Measurements from ENCODE around the gene FEZ2. TPM values are rescaled to one million over a fixed set of nuclear protein-coding genes. Genes with fewer than 3 reads are reported as not detected.

Gene FEZ2
- total RNA-seq, 1 experiment from 2014 or later = 51.1 TPM

DNA sequence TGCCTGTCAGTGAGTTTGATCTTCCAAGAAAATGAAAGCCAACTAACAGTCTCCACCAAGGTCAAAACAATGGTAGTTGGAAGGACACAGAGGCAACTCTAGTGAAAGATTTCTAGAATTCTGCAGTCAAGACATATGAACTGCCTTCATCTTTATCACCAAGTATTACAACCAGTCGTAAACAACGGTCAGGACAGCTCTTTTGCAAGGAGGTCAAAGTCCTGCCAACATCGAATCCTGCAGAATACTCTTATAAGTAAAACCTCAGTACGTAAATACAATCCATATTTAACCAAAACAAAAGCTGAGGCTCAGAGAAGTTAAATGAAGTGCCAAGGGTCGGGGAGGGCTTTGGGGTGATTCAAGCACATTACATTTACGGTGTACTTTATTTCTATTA, 3.1 kb downstream of the FEZ2 start:
- intact Hi-C loops (cut with micrococcal nuclease; ENCODE audit: unreplicated experiment) (no loop called here), in situ Hi-C loops (cut with HindIII; ENCODE audit: low pct_unique_long_range_greater_than_20kb, low sequenced_read_pairs) (no loop called here)
- DNase-seq (ENCODE audit: low read depth, low spot score) (no peak), ATAC-seq (no peak)
- H3K27me3 ChIP-seq (ENCODE audit: control insufficient read depth, insufficient read depth, low read length) = no peaks in the 10 kb centered on the region
- CTCF ChIA-PET = no interaction called here
- no TSS peak for BruUV-seq (replicated peaks)
- POLR2A ChIA-PET = no interaction called here
- H3K36me3 ChIP-seq (ENCODE audit: control insufficient read depth, insufficient read depth, low read length) = peaks cover 7% of the 10 kb centered on the region
- H3K4me1 ChIP-seq (ENCODE audit: control insufficient read depth, insufficient read depth, low read length) = peaks cover 21% of the 10 kb centered on the region
- peaks cover 3% of the 10 kb centered on the region; the same call in 1 of the 2 replicates for H3K9me3 ChIP-seq (ENCODE audit: control insufficient read depth, insufficient read depth, low read depth, low read length)
- H3K4me3 ChIP-seq (ENCODE audit: low read depth in 2 of 2, low read length in 2 of 2) = no peak overlapping the region
- no peak for TF ChIP-seq SIN3A (IDR thresholded peaks at IDR 0.05; ENCODE audit: borderline replicate concordance, insufficient read depth, low read depth, low read length)
- no peak for TF ChIP-seq REST (IDR thresholded peaks at IDR 0.05; ENCODE audit: insufficient read depth in 1 of 2, low read depth in 2 of 2, low read length in 1 of 2)
- TF ChIP-seq POLR2AphosphoS5 (IDR thresholded peaks at IDR 0.05; ENCODE audit: low read depth, low read length) = no peak
- no peak for TF ChIP-seq TCF7L2 (IDR thresholded peaks at IDR 0.05; ENCODE audit: low read depth, low read length)
- TF ChIP-seq, protein P1, sequence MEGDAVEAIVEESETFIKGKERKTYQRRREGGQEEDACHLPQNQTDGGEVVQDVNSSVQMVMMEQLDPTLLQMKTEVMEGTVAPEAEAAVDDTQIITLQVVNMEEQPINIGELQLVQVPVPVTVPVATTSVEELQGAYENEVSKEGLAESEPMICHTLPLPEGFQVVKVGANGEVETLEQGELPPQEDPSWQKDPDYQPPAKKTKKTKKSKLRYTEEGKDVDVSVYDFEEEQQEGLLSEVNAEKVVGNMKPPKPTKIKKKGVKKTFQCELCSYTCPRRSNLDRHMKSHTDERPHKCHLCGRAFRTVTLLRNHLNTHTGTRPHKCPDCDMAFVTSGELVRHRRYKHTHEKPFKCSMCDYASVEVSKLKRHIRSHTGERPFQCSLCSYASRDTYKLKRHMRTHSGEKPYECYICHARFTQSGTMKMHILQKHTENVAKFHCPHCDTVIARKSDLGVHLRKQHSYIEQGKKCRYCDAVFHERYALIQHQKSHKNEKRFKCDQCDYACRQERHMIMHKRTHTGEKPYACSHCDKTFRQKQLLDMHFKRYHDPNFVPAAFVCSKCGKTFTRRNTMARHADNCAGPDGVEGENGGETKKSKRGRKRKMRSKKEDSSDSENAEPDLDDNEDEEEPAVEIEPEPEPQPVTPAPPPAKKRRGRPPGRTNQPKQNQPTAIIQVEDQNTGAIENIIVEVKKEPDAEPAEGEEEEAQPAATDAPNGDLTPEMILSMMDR (IDR thresholded peaks at IDR 0.05) = no peak
- H3K27ac ChIP-seq (ENCODE audit: low read length) = peak overlapping the region; percentile 35; the same call in 1 of the 2 replicates

DNA sequence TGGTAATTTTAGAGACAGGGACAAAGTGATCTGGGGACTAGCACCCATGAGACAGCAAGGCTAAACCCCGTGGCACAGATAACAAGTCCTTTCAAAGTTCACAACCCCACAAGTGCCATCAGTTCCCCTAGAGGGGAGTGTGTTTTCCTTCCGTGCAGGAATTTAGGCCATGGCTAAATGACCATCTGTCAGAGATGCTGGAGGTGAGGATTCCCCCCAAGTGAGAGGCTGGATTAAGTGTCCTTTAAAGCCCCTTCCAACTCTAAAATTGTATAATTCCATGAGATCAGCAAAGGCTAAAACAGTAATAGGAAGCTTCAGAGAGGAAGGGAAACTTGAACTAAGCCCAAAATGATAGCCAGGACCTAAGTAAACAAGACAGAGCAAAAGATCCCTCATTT, 8.7 kb downstream of the FEZ2 start:
- intact Hi-C loops (cut with micrococcal nuclease; ENCODE audit: unreplicated experiment) = no loop called here
- in situ Hi-C loops (cut with HindIII; ENCODE audit: low pct_unique_long_range_greater_than_20kb, low sequenced_read_pairs) = no loop called here
- Histone ChIP-seq H3K27ac (ENCODE audit: low read length) (peak overlapping the region; percentile 62), H3K27me3 (ENCODE audit: control insufficient read depth, insufficient read depth, low read length) (no peaks in the 10 kb centered on the region), H3K4me3 (ENCODE audit: low read depth in 2 of 2, low read length in 2 of 2) (no peak overlapping the region), H3K9me3 (ENCODE audit: control insufficient read depth, insufficient read depth, low read depth, low read length) (no peaks in the 10 kb centered on the region), H3K4me1 (ENCODE audit: control insufficient read depth, insufficient read depth, low read length) (peaks cover 9% of the 10 kb centered on the region; the same call in 1 of the 2 replicates), H3K36me3 (ENCODE audit: control insufficient read depth, insufficient read depth, low read length) (peaks cover 24% of the 10 kb centered on the region)
- CTCF ChIA-PET = no interaction called here
- POLR2A ChIA-PET = no interaction called here
- TF ChIP-seq, protein P1 (IDR thresholded peaks at IDR 0.05) = no peak
- TF ChIP-seq POLR2AphosphoS5 (IDR thresholded peaks at IDR 0.05; ENCODE audit: low read depth, low read length) = no peak
- no peak for TF ChIP-seq SIN3A (IDR thresholded peaks at IDR 0.05; ENCODE audit: borderline replicate concordance, insufficient read depth, low read depth, low read length)
- TF ChIP-seq TCF7L2 (IDR thresholded peaks at IDR 0.05; ENCODE audit: low read depth, low read length) = no peak
- no peak for TF ChIP-seq REST (IDR thresholded peaks at IDR 0.05; ENCODE audit: insufficient read depth in 1 of 2, low read depth in 2 of 2, low read length in 1 of 2)
- DNase-seq (ENCODE audit: low read depth, low spot score) = no peak
- no TSS peak for BruUV-seq (replicated peaks)
- no peak for ATAC-seq

Data from Panc1 (cell line).